K562 (cell line): Measurements from ENCODE around the gene NT5DC4. TPM values are rescaled to one million over a fixed set of nuclear protein-coding genes. Genes with fewer than 3 reads are reported as not detected.

Experiments used
- ATAC-seq: fragments of 200-7000 bp; cut with Tn5 transposase; 3 replicates; pipeline ENCODE4 v1.9.1; 2020; ENCODE audit warnings: moderate library complexity
- BruUV-seq: library from RNA; stranded (reverse); fragments of 400-500 nt; replicated peaks from 2 replicates; lab custom pipeline; 2021; lab: Mats Ljungman, UMichigan
- CTCF ChIA-PET: fragments of 300-600 bp; formaldehyde crosslinking; extraction: SDS; loops from one replicate; lab custom pipeline; 2021; ENCODE audit warnings: low intra/inter-chr PET ratio; lab: Yijun Ruan, JAX
- POLR2A ChIA-PET: fragments of 300-600, 350-650 bp; sonication (Branson Sonifier 250); formaldehyde crosslinking; extraction: SDS; loops from one replicate; lab custom pipeline; 2021; ENCODE audit warnings: antibody characterized with exemption, inconsistent platforms; lab: Yijun Ruan, JAX
- DNase-seq, 4 experiments: peaks; one replicate each; pipeline versions ENCODE4 v3.0.0 to v3.0.0-alpha.2; 2011 to 2018; ENCODE audit warnings: low spot score in 3 of 4, mixed read lengths in 3 of 4; ENCODE audit errors: extremely low read depth in 1 of 4
- FAIRE-seq: peaks from 2 replicates; lab custom pipeline; 2011; peaks lifted over from hg19 to GRCh38; lab: Jason Lieb, UNC
- H2AFZ ChIP-seq: 2 replicates; pipeline ENCODE4 v1.6.0; 2011; ENCODE audit warnings: low read depth, low read length, control low read depth, inconsistent platforms
- H3K27ac ChIP-seq: fragments of 200-600 bp; 3 replicates; pipeline ENCODE4 v1.8.0; 2011; ENCODE audit warnings: low read depth, mild to moderate bottlenecking, control low read depth, inconsistent platforms, low read length, moderate library complexity, mixed read lengths; ENCODE audit errors: extremely low read depth
- H3K27me3 ChIP-seq, 2 experiments: fragments of 300-600 bp in 1 of 2; 2 replicates in 1 of 2; 3 replicates in 1 of 2; pipeline versions ENCODE4 v1.6.0 to v1.8.0; 2011; ENCODE audit warnings: inconsistent platforms in 2 of 2, low read length in 2 of 2, mild to moderate bottlenecking in 1 of 2, mixed read lengths in 1 of 2, moderate library complexity in 1 of 2; ENCODE audit not compliant: control insufficient read depth in 2 of 2, insufficient read depth in 2 of 2
- H3K36me3 ChIP-seq: fragments of 300-600 bp; 3 replicates; pipeline ENCODE4 v1.8.0; 2011; ENCODE audit warnings: mild to moderate bottlenecking, low read length, inconsistent platforms; ENCODE audit not compliant: control insufficient read depth, insufficient read depth
- H3K4me1 ChIP-seq, 2 experiments: fragments of 200-600 bp in 1 of 2; replicated peaks in 1 of 2; 2 replicates in 1 of 2; 3 replicates in 1 of 2; pipeline versions ENCODE4 v1.5.1 to v1.8.0; 2011; ENCODE audit warnings: inconsistent platforms in 2 of 2, low read length in 2 of 2, mild to moderate bottlenecking in 1 of 2, mixed read lengths in 1 of 2, moderate library complexity in 1 of 2; ENCODE audit not compliant: control insufficient read depth in 2 of 2, insufficient read depth in 2 of 2
- H3K4me2 ChIP-seq: 2 replicates; pipeline ENCODE4 v1.6.1; 2011; ENCODE audit warnings: low read length, control low read depth, inconsistent platforms, mixed read lengths; ENCODE audit not compliant: insufficient read depth
- H3K4me3 ChIP-seq: fragments of 200-600 bp; sonication (generic), shearing (Covaris generic); 2 replicates; pipeline ENCODE4 v1.5.1; 2016; ENCODE audit warnings: control low read depth, inconsistent platforms
- H3K79me2 ChIP-seq: fragments of 200-600 bp; 3 replicates; pipeline ENCODE4 v1.8.0; 2011; ENCODE audit warnings: low read length, inconsistent platforms; ENCODE audit not compliant: control insufficient read depth, insufficient read depth
- H3K9ac ChIP-seq, 2 experiments: 2 replicates each; pipeline versions ENCODE4 v1.6.0 to v1.6.1; 2011; ENCODE audit warnings: low read depth in 2 of 2, low read length in 2 of 2, control low read depth in 1 of 2, inconsistent platforms in 1 of 2, mild to moderate bottlenecking in 1 of 2, mixed read lengths in 1 of 2; ENCODE audit not compliant: insufficient read depth in 1 of 2
- H3K9me1 ChIP-seq: one replicate; pipeline ENCODE4 v1.6.0; 2011; ENCODE audit warnings: inconsistent platforms, mild to moderate bottlenecking, low read length, moderate library complexity; ENCODE audit not compliant: control insufficient read depth, insufficient read depth
- H3K9me3 ChIP-seq: replicated peaks from 2 replicates; pipeline ENCODE4 v1.5.1; 2011; ENCODE audit warnings: low read depth, low read length, inconsistent platforms; ENCODE audit not compliant: control insufficient read depth, insufficient read depth
- H4K20me1 ChIP-seq: replicated peaks from 2 replicates; pipeline ENCODE4 v1.6.1; 2011; ENCODE audit warnings: low read length, inconsistent platforms, mixed read lengths; ENCODE audit not compliant: control insufficient read depth, insufficient read depth
- ARID1B ChIP-seq: fragments of 450-650 bp; IDR thresholded peaks from 2 replicates; pipeline ENCODE4 v1.6.1; 2016; ENCODE audit warnings: antibody characterized with exemption, mild to moderate bottlenecking, inconsistent platforms
- ARID3A ChIP-seq: IDR thresholded peaks from 2 replicates; pipeline ENCODE4 v1.6.1; 2012; ENCODE audit warnings: low read depth, low read length, improper control_type of control experiment, borderline replicate concordance
- FOSL1 ChIP-seq: fragments of 200-800 bp; sonication (Bioruptor generic); conservative IDR thresholded peaks from 2 replicates; pipeline ENCODE4 v1.6.1; 2016; ENCODE audit warnings: missing genetic modification characterization, missing compliant biosample characterization
- HDAC2 ChIP-seq: fragments of 450-650 bp; IDR thresholded peaks from 2 replicates; pipeline ENCODE4 v1.6.1; 2016; ENCODE audit warnings: mild to moderate bottlenecking
- NFIC ChIP-seq: fragments of 450-650 bp; IDR thresholded peaks from 2 replicates; pipeline ENCODE4 v1.6.1; 2017; ENCODE audit warnings: mild to moderate bottlenecking, inconsistent platforms
- WGBS: fragments of 100-300 bp; shearing (Covaris generic); methylation state at CpG from one replicate; pipeline ENCODE4 v1.1.6; 2016; ENCODE audit warnings: low coverage, mixed read lengths; ENCODE audit not compliant: insufficient coverage; ENCODE audit errors: missing lambda C conversion rate; 5-methylcytosine and 5-hydroxymethylcytosine counted together
- in situ Hi-C: fragments of 300-500 bp; cut with MboI; formaldehyde crosslinking; loops from 4 replicates; pipeline ENCODE4 v1.15.0; 2018; ENCODE audit warnings: inconsistent platforms, mixed read lengths
- intact Hi-C: fragments of 100-400 bp; cut with micrococcal nuclease; formaldehyde crosslinking; loops from 2 replicates; pipeline ENCODE4 v1.14.2; 2022
- polyA plus RNA-seq, 8 experiments: library from polyadenylated mRNA; depleted of rRNA in 4 of 8; stranded (reverse) in 5 of 8; unstranded in 3 of 8; fragments of >200 nt; fragmentation: Nextera tagmentation in 2 of 8; fragmentation: Illumina TruSeq in 1 of 8; extraction: Ambion mirVana in 2 of 8; extraction: Trizol in 1 of 8; gene quantifications; 2 replicates each; pipeline versions ENCODE4 v1.2.1 to v1.2.3, GENCODE V29; 2011 to 2014; ENCODE audit warnings: inconsistent platforms in 1 of 8, missing spikeins in 1 of 8
- total RNA-seq, 7 experiments: library from RNA; depleted of rRNA in 6 of 7; stranded (reverse); fragments of >200 nt in 6 of 7; fragmentation: Illumina TruSeq in 2 of 7; extraction: Trizol in 2 of 7; gene quantifications; 2 replicates each; pipeline versions ENCODE4 v1.2.1 to v1.2.3, GENCODE V29; 2011 to 2021; ENCODE audit warnings: low replicate concordance in 1 of 7
- TF ChIP-seq, protein P1 (sequence below): sonication (generic); IDR thresholded peaks from 2 replicates; pipeline ENCODE4 v1.6.1; 2016

Gene NT5DC4
- total and polyA plus RNA-seq, 9 of the 15 experiments (the other 6 are each of a cell fraction or from before 2014, with no cell fraction given), result 0.44 to 6.9 (median 2.5) TPM

DNA sequence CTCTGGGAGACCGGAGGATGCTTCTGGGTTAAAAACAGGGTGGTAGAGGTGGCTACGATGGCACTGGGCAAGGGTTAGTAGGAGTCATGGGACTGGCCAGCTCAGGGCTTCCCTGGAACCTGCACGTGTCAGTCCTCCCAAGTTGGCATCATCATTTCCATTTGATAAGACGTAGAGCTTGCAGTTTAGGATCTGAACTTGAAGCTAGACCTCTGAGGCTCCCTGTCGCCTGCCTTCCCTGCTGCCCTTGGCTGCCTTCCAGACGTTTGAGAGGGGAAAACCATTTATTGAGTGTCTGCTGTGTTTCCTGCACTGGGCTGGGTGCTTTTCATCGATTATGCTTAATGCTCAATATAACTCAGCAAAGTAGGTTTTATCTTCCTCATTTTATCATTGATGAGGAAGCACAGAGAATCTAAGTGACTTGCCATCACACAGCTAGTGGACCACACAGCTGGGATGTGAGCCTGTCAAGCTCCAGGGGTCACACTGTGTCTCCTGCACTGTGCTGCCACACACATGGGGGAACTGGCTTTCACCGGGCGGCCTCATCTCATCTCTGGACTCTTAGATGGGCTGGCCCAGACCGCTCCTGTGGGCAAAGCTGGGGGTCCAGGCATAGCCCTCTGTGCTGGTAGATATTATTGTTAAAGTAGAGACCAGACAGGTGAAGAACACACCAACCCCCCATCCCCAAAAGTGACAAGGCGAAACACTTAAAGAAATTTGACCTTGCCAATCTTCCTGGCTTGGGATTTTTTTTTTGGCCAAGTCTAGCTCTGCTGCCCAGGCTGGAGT lies 7.8 kb downstream of the NT5DC4 start:
- H3K27me3 ChIP-seq, result no peaks in the 10 kb centered on the region
- TF ChIP-seq ARID1B (no peak), FOSL1 (tag) (0 out of 2 replicates have a peak, but pooled peaks have one; percentile 25), ARID3A (no peak), NFIC (peak; percentile 68), HDAC2 (0 out of 2 replicates have a peak, but pooled peaks have one; percentile 3)
- TF ChIP-seq, protein P1, sequence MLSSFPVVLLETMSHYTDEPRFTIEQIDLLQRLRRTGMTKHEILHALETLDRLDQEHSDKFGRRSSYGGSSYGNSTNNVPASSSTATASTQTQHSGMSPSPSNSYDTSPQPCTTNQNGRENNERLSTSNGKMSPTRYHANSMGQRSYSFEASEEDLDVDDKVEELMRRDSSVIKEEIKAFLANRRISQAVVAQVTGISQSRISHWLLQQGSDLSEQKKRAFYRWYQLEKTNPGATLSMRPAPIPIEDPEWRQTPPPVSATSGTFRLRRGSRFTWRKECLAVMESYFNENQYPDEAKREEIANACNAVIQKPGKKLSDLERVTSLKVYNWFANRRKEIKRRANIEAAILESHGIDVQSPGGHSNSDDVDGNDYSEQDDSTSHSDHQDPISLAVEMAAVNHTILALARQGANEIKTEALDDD, result no peak
- H2AFZ ChIP-seq, result peak overlapping the region; percentile 87; the same call in 1 of the 2 replicates
- no peak for ATAC-seq
- in situ Hi-C loops, result loop anchor here (5.0 kb wide), 2 partner anchors 101 to 126 kb away; no protein-coding TSS in a partner anchor
- WGBS, result 35% methylated on average over 11 of the region's 11 CpGs
- H3K79me2 ChIP-seq, result no peaks in the 10 kb centered on the region
- H3K9me3 ChIP-seq, result no peaks in the 10 kb centered on the region
- peaks cover 27 to 54% of the 10 kb centered on the region in 2 experiments for H3K4me1 ChIP-seq
- peak overlapping the region; percentile 47; the same call in 1 of the 3 replicates for H3K27ac ChIP-seq
- H3K4me3 ChIP-seq, result no peak overlapping the region
- ChIA-PET POLR2A (interaction anchor here (0.7 to 4.6 kb wide), 7 partner anchors 8 to 145 kb away, joined by 3 to 35 read pairs (median 4); partner anchors contain the start of gene SLC20A1), CTCF (interaction anchor here (0.8 to 5.2 kb wide), 2 partner anchors 101 to 130 kb away, joined by 3 to 67 read pairs; no protein-coding TSS in a partner anchor)
- H4K20me1 ChIP-seq, result no peaks in the 10 kb centered on the region
- no peaks in the 10 kb centered on the region for H3K9me1 ChIP-seq
- DNase-seq, result peak in 1 of 4 experiments; percentile 55
- BruUV-seq, result no TSS peak
- intact Hi-C loops, result loop anchor here (5.0 to 10.0 kb wide), 2 partner anchors 214 to 244 kb away; partner anchors contain the start of gene TTL
- no peaks in the 10 kb centered on the region for H3K36me3 ChIP-seq
- H3K9ac ChIP-seq, result peak overlapping the region in 1 of 2 experiments; percentile 58; a peak in 1 of 4 replicates
- H3K4me2 ChIP-seq, result peak overlapping the region; percentile 78
- no peak for FAIRE-seq
